ENCODE measurements around the gene AUTS2.

DNA sequence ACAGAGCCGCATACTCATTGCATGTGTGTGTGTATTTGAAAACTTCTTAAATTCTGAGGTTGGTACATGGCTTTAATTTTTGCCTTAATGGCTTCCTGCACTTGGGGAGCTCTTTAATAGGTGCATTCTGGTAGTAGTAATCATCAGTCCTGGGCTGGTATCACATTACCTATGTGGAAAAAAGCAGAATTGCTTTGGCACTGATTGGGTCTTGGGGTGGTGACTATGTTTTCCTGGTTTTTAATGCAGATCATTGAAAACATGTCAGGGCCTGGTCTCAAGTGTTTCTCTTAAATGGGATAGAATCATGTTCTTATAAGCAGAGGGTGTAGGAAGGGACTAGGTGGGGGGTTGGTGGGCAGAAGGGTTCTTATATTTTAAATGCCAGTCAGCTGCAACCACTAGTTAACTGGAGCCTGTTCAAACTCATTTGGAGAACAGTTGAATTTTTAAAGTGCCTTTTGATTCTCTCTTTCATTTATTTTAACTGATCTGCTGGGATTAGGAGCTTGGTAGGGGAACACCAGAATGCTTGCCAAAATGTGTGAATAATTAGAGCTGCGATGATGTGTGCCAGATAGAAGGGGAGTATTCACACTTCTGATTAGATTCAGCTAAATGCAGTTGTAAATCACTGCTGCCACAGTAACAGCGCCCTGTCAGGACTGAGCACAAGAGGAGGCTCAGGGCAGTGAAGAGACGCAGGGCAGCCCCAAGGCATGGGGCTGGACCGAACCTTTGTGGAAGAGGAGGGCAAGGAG is 900.1 kb downstream of the AUTS2 start:
- TF ChIP-seq POLR2A (IDR thresholded peaks at IDR 0.05; ENCODE audit: low read depth, low read length) (no peak), TAF1 (IDR thresholded peaks at IDR 0.05; ENCODE audit: borderline replicate concordance, low read depth, low read length) (no peak), POLR2AphosphoS5 (IDR thresholded peaks at IDR 0.05; ENCODE audit: low read depth, low read length) (no peak)
